NCI-H2227 (cell line): ENCODE data around the gene SCYL3.
A peak's percentile ranks its signal among the peaks of the same experiment; 100 is the strongest.
"Not testable (repeated sequence)": the region's sequence is repeated elsewhere in the genome, so short reads cannot be mapped to it uniquely, and the experiment has no call there.

Experiments
- DNase-seq: peaks from one replicate; lab custom pipeline; 2025; ENCODE audit not compliant: unreplicated experiment; lab: John Stamatoyannopoulos, UW

The SCYL3 gene

GRCh38 chr1:169871988-169872387, 21.7 kb downstream of the SCYL3 start:
- DNase-seq: not testable (repeated sequence)

GRCh38 chr1:169869426-169869825, 24.3 kb downstream of the SCYL3 start:
- DNase-seq: no peak

- no peak for DNase-seq
These were observed 24.7 kb downstream of the SCYL3 start for GRCh38 chr1:169868978-169869377.

- no peak for DNase-seq
These were observed 26.6 kb downstream of the SCYL3 start for GRCh38 chr1:169867012-169867675.

DNA sequence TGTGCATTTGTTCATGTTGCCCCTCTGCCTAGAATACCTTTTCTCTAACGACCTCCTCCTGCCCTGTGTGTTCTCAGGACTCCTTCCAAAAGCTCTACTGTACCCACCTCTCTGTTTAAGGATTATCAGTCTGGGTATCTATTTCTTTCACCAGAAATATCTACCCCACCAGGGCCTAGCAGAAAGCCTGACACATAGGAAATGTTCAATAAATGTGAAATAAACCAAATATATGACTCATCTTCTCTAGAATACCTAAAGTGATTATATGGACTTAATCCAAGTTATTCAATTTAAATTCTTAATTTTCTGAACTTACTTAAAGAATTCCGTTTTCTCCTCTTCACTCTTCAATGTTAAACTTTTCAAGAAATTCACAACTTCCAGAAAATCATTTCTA, 27.1 kb downstream of the SCYL3 start:
- DNase-seq: no peak

- not testable (repeated sequence) for DNase-seq
These were observed 29.2 kb downstream of the SCYL3 start for GRCh38 chr1:169864531-169864930.

DNA sequence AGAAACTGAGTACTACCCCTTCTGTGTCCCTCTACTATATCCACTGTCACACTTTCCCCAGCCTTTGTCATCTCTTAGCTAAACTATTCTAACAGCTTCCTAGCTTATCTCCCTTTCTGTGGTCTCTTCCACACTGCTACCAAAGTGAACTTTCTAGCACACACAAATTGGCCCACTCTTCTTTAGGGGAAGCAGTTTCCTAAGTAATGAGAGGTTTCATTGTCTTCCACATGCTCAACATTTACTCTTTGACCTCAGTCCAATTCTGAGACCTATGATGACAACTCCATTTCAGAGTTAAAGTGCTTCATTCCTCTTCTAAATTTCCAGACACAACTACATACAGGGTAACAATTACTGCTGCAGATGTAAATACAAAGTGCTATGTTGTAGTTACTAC, 32.9 kb downstream of the SCYL3 start:
- DNase-seq: peak; percentile 57

DNA sequence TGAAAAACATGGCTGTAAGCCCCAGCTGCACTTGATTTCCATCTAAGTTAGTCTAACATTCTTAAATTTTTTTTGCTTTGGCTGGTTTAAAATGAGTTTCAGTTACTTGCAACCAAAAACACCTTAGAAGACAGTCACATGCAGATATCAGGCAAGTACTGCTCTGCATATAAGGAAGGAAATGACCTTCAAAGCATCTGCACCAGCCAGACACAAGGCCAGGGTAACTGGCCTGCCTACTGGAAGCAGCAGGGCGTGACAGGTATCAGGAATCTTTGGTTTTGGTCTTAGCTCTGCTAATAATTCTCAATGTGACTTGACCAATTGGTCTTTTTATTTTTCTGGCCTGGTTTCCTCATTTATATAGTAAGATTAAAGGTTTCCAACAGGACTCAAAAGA, 33.5 kb downstream of the SCYL3 start:
- no peak for DNase-seq

- DNase-seq: no peak
These were observed 34.7 kb downstream of the SCYL3 start for GRCh38 chr1:169859001-169859400.

DNA sequence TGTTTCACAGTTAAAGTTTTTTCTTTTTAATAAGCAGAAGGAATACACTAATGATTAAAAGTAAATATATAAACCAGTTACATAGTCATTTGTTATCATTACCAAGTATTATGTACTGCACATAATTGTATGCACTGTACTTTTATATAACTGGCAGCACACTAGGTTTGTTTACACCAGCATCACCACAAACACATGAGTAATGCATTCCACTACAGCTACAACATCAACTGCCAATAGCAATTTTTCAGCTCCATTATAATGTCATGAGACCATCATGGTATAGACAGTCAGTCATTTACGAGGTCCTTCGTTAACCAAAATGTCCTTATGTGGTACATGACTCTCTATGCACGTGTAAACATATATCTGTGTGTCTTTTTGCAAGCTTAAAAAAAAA, 35.2 kb downstream of the SCYL3 start:
- DNase-seq: no peak

- no peak for DNase-seq
These were observed 40.4 kb downstream of the SCYL3 start for GRCh38 chr1:169853341-169853740.

DNA sequence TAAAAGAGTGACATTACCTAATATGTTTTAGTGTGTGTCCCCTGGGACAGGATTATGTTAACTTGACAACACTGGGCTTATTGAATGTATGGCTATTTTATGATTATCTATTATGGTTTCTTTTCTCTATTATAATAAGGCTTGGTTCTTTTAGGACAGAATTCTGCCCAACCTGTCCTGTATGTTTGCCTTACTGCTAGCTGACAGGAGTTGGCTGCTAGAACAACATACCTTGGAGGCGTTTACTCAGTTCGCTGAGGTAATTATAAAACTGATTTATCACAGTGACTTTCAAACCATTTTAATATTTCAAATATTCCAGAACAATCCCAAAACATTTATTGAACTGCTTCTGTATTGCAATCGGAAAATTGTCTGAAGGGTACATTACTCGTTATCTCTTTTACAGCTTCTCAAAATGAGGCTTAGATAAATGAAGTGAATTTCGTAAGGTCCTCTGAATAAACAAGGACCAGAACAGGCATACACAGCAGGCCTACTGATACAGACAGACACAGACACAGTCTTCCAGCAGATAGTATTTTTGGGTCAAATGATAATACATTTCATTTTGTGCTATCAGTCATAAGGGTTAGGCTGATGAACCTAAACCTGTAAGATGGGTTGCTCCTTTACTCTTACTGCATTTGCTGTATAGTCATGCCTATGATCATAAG, 44.2 kb downstream of the SCYL3 start:
- DNase-seq: no peak

GRCh38 chr1:169848456-169848855, 45.2 kb downstream of the SCYL3 start:
- DNase-seq: no peak

- no peak for DNase-seq
These were observed 48.6 kb downstream of the SCYL3 start for GRCh38 chr1:169844941-169845608.

DNA sequence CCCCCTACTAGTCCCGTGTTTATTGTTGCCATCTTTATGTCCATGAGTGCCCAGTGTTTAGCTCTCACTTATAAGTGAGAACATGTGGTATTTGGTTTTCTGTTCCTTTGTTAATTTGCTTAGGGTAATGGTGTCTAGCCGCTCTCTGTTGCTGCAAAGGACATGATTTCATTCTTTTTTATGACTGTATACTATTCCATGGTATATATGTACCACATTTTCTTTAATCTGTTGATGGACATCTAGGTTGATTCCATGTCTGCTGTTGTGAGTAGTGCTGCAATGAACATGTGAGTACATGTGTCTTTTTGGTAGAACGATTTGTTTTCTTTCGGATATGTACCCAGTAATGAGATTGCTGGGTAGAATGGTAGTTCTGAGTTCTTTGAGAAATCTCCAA, 54.8 kb downstream of the SCYL3 start:
- DNase-seq: no peak

DNA sequence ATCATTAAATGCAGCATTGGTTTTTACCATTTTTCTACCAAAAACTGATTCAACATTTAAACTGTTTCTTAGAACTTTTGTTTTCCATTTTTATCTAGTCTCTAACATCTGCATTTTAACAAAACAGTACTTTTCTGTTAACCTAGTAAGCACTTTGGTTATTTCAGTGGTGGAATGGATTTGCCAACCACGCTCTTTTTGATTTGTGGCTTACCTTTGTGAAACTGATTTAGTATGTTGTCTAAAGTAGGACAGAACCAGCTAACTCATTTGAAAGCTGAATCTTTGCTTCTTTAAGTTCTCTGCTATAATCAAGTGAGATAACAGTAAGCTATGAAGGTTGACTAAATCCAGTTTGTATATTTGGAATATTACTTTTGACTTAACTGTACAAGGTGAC, 57.5 kb downstream of the SCYL3 start:
- no peak for DNase-seq

GRCh38 chr1:169835647-169836046, 58.0 kb downstream of the SCYL3 start:
- no peak for DNase-seq

- DNase-seq: no peak
These were observed 58.8 kb downstream of the SCYL3 start for GRCh38 chr1:169834869-169835268.

- DNase-seq: no peak
These were observed 60.4 kb downstream of the SCYL3 start for GRCh38 chr1:169833179-169833901.

DNA sequence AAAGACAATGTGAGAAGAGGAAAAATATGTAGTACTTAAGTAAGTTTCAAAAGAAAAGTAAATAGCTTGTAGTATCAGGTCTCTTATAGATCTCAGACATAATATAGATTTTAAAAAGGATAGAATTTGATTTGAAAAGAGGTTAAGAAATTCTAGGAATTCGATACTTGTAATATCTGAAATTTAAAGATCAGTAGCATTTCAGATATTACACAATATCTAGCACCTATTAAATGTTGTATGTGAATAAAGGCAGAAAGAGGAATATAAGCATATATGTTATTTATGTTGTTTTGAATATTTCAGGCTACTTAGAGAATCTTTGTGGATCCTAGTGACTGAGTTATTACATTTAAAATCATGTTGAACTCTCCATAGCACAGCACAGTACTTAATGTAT, 64.0 kb downstream of the SCYL3 start:
- DNase-seq: no peak

GRCh38 chr1:169824153-169824552, 69.5 kb downstream of the SCYL3 start:
- DNase-seq: no peak

DNA sequence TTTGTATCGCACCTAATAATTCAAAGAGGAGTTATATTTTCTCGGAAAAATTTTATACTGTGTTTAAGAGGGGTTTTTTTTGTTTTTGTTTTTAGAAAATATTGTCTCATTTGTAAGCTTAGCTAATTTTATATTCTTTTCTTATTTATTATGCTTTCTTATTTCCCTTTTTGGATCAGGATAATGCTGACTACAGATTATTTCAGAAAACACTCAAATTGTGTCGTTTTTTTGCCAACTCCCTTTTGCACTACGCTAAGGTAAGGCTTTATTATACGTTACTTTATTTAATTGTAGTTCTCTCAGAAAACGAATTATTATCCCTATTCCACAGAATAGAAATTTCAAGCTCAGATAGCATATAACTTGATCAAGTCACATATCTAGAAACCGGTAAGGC, 72.2 kb downstream of the SCYL3 start:
- no peak for DNase-seq
